ENCODE results near the gene TCHHL1. TPM values are rescaled to one million over a fixed set of nuclear protein-coding genes. Genes with fewer than 3 reads are reported as not detected.
A peak's percentile ranks its signal among the peaks of the same experiment; 100 is the strongest.

The TCHHL1 gene
- total and polyA plus RNA-seq, 2 of the 8 experiments (the other 6 are each of a cell fraction or from before 2014, with no cell fraction given), result not detected

GRCh38 chr1:152052606-152053005 is 36.3 kb downstream of the TCHHL1 start:
- peak; percentile 91 to 94 for TF ChIP-seq RAD21 (IDR thresholded peaks at IDR 0.05 in 1 of 2, conservative IDR thresholded peaks at IDR 0.05 in 1 of 2; ENCODE audit: low read depth in 2 of 2, low read length in 2 of 2)
- TF ChIP-seq CTCF (IDR thresholded peaks at IDR 0.05; ENCODE audit: control extremely low read depth in 1 of 3, insufficient read depth in 1 of 3, low read depth in 1 of 3, low read length in 3 of 3), result peak; percentile 83 to 91 (median 88)
- TF ChIP-seq RNF2 (IDR thresholded peaks at IDR 0.05; ENCODE audit: borderline replicate concordance, low read depth, low read length, missing control alignments, poor library complexity, severe bottlenecking), result no peak
- no peak for TF ChIP-seq TAF7 (optimal IDR thresholded peaks at IDR 0.05; ENCODE audit: borderline replicate concordance, low read depth, low read length)
- TF ChIP-seq CEBPB (IDR thresholded peaks at IDR 0.05; ENCODE audit: low read depth, low read length), result peak; percentile 88
- Histone ChIP-seq H4K5ac (ENCODE audit: insufficient read length, low read depth, low read length) (no peak overlapping the region), H3K27me3 (replicated peaks in 1 of 4; ENCODE audit: control insufficient read depth in 3 of 4, extremely low read depth in 1 of 4, insufficient read depth in 3 of 4, low read length in 3 of 4) (no peaks in the 10 kb centered on the region; a peak in 1 of 7 replicates), H3K9ac (replicated peaks in 1 of 4; ENCODE audit: extremely low read depth in 1 of 4, low read depth in 3 of 4, low read length in 3 of 4) (no peak overlapping the region), H2BK12ac (ENCODE audit: low read depth, low read length) (no peak overlapping the region), H3K4me3 (ENCODE audit: extremely low read depth in 1 of 4, insufficient read depth in 2 of 4, low read depth in 3 of 4, low read length in 4 of 4) (no peak overlapping the region), H3K23ac (ENCODE audit: insufficient read length) (no peak overlapping the region), H3K18ac (ENCODE audit: extremely low read depth, low read length) (no peak overlapping the region), H3K4me1 (replicated peaks in 1 of 4; ENCODE audit: control insufficient read depth in 3 of 4, insufficient read depth in 4 of 4, low read length in 3 of 4) (peaks cover 1 to 9% (median 8%) of the 10 kb centered on the region in 4 experiments; a peak in 5 of 7 replicates), H3K4me2 (ENCODE audit: insufficient read depth in 1 of 2, low read depth in 2 of 2, low read length in 2 of 2) (no peak overlapping the region), H2AFZ (ENCODE audit: low read length) (no peak overlapping the region), H3K4ac (replicated peaks; ENCODE audit: insufficient read length, low read depth, low read length) (no peak overlapping the region), H4K8ac (ENCODE audit: extremely low read depth, insufficient read depth, low read length) (no peak overlapping the region), H3K56ac (replicated peaks; ENCODE audit: insufficient read length, low read depth, low read length) (no peak overlapping the region), H3K27ac (ENCODE audit: low read depth, low read length) (no peak overlapping the region), H3K14ac (ENCODE audit: insufficient read length) (no peak overlapping the region), H4K20me1 (replicated peaks in 1 of 2; ENCODE audit: control insufficient read depth in 1 of 2, insufficient read depth in 2 of 2, low read length in 2 of 2) (no peaks in the 10 kb centered on the region), H2BK20ac (ENCODE audit: low read length) (no peak overlapping the region), H4K91ac (replicated peaks; ENCODE audit: insufficient read length, low read length) (no peak overlapping the region), H2AK5ac (ENCODE audit: low read depth, low read length) (no peak overlapping the region), H2BK15ac (ENCODE audit: low read length) (no peak overlapping the region; the same call in 1 of the 2 replicates), H3K79me1 (ENCODE audit: low read depth, low read length) (no peaks in the 10 kb centered on the region), H3K23me2 (ENCODE audit: low read depth, low read length) (no peaks in the 10 kb centered on the region; the same call in 1 of the 2 replicates), H2BK5ac (ENCODE audit: low read depth, low read length) (no peak overlapping the region), H3K36me3 (ENCODE audit: control insufficient read depth in 2 of 4, insufficient read depth in 4 of 4, low read length in 3 of 4) (no peaks in the 10 kb centered on the region), H2BK120ac (replicated peaks; ENCODE audit: low read depth, low read length) (no peak overlapping the region), H3K79me2 (ENCODE audit: control insufficient read depth in 1 of 2, insufficient read depth in 2 of 2, low read length in 2 of 2) (no peaks in the 10 kb centered on the region), H3K9me3 (ENCODE audit: insufficient read depth in 2 of 2, low read depth in 1 of 2, low read length in 1 of 2) (no peaks in the 10 kb centered on the region)
- 31% methylated on average over 11 of the region's 11 CpGs; no CpG with 5 or more reads in 1 of the 2 experiments for WGBS, 2 experiments (ENCODE audit: extremely low coverage in 1 of 2, insufficient coverage in 1 of 2, insufficient read length in 1 of 2, insufficient replicate concordance in 2 of 2, low coverage in 1 of 2, low lambda C conversion rate in 2 of 2, missing lambda C conversion rate in 1 of 2)
- FAIRE-seq, result peak; percentile 94
- DNase-seq (ENCODE audit: low read depth in 1 of 2, low spot score in 2 of 2), result peak; percentile 54 to 94
- CTCF ChIA-PET (ENCODE audit: partially characterized antibody), result interaction anchor here (0.7 to 4.1 kb wide), 32 partner anchors 9 to 1168 kb away, joined by 3 to 21 read pairs (median 4); partner anchors contain the start of gene TCHHL1
- POLR2A ChIA-PET (ENCODE audit: partially characterized antibody), result no interaction called here
